WTC11 (cell line): ENCODE results near the gene PPP1R12A.

Source experiments
- CREB1 ChIP-seq: sonication (generic); formaldehyde crosslinking; IDR thresholded peaks from 2 replicates; pipeline ENCODE4 v1.8.0; 2023; ENCODE audit warnings: mild to moderate bottlenecking, missing genetic modification reagents
- CREM ChIP-seq: sonication (generic); formaldehyde crosslinking; IDR thresholded peaks from 2 replicates; pipeline ENCODE4 v1.8.1; 2022; ENCODE audit warnings: mild to moderate bottlenecking, missing genetic modification reagents, moderate library complexity
- ELF4 ChIP-seq: sonication (generic); formaldehyde crosslinking; IDR thresholded peaks from 2 replicates; pipeline ENCODE4 v1.8.1; 2022; ENCODE audit warnings: low read depth, mild to moderate bottlenecking, moderate library complexity, missing genetic modification reagents
- GABPB1 ChIP-seq: sonication (generic); formaldehyde crosslinking; IDR thresholded peaks from 2 replicates; pipeline ENCODE4 v1.8.1; 2023; ENCODE audit warnings: mild to moderate bottlenecking, missing genetic modification reagents
- HMGA2 ChIP-seq: fragments of 250-450 bp; sonication (Bioruptor Pico); IDR thresholded peaks from 2 replicates; pipeline ENCODE4 v1.4.0; 2021; ENCODE audit warnings: mild to moderate bottlenecking, moderate library complexity
- JAZF1 ChIP-seq: fragments of 250-450 bp; sonication (Bioruptor Pico); IDR thresholded peaks from 2 replicates; pipeline ENCODE4 v1.9.0; 2021; ENCODE audit warnings: moderate library complexity, mild to moderate bottlenecking, inconsistent platforms
- TCF7 ChIP-seq: sonication (generic); formaldehyde crosslinking; IDR thresholded peaks from 2 replicates; pipeline ENCODE4 v1.8.0; 2022; ENCODE audit warnings: mild to moderate bottlenecking, low read depth, missing genetic modification reagents, moderate library complexity
- TP53 ChIP-seq: sonication (generic); formaldehyde crosslinking; IDR thresholded peaks from 2 replicates; pipeline ENCODE4 v1.8.1; 2023; ENCODE audit warnings: mild to moderate bottlenecking, missing genetic modification reagents
- ZNF281 ChIP-seq: sonication (generic); formaldehyde crosslinking; IDR thresholded peaks from 2 replicates; pipeline ENCODE4 v1.8.0; 2023; ENCODE audit warnings: mild to moderate bottlenecking, missing genetic modification reagents
- TF ChIP-seq, protein P1 (sequence below): fragments of 200-600 bp; IDR thresholded peaks from 2 replicates; pipeline ENCODE4 v1.8.0; 2022; ENCODE audit warnings: antibody characterized with exemption
- TF ChIP-seq, protein P2 (sequence below): sonication (generic); formaldehyde crosslinking; IDR thresholded peaks from 2 replicates; pipeline ENCODE4 v1.8.1; 2023; ENCODE audit warnings: mild to moderate bottlenecking, missing genetic modification reagents, moderate library complexity
- TF ChIP-seq, protein P3 (sequence below): sonication (generic); formaldehyde crosslinking; IDR thresholded peaks from 2 replicates; pipeline ENCODE4 v1.8.1; 2022; ENCODE audit warnings: low read depth, missing genetic modification reagents, borderline replicate concordance
- TF ChIP-seq, protein P4 (sequence below): sonication (generic); formaldehyde crosslinking; conservative IDR thresholded peaks from 2 replicates; pipeline ENCODE4 v1.8.1; 2022; ENCODE audit warnings: mild to moderate bottlenecking, missing genetic modification reagents
- TF ChIP-seq, protein P5 (sequence below): fragments of 250-450 bp; sonication (Bioruptor Pico); IDR thresholded peaks from 2 replicates; pipeline ENCODE4 v2.1.2; 2022; ENCODE audit warnings: mild to moderate bottlenecking, moderate library complexity

GRCh38 chr12:79874665-79875064, 60.2 kb downstream of the PPP1R12A start:
- TF ChIP-seq TP53, result no peak
- no peak for TF ChIP-seq GABPB1 (CRISPR knock-in tag)
- TF ChIP-seq, protein P1, sequence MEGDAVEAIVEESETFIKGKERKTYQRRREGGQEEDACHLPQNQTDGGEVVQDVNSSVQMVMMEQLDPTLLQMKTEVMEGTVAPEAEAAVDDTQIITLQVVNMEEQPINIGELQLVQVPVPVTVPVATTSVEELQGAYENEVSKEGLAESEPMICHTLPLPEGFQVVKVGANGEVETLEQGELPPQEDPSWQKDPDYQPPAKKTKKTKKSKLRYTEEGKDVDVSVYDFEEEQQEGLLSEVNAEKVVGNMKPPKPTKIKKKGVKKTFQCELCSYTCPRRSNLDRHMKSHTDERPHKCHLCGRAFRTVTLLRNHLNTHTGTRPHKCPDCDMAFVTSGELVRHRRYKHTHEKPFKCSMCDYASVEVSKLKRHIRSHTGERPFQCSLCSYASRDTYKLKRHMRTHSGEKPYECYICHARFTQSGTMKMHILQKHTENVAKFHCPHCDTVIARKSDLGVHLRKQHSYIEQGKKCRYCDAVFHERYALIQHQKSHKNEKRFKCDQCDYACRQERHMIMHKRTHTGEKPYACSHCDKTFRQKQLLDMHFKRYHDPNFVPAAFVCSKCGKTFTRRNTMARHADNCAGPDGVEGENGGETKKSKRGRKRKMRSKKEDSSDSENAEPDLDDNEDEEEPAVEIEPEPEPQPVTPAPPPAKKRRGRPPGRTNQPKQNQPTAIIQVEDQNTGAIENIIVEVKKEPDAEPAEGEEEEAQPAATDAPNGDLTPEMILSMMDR, result no peak
- TF ChIP-seq CREB1, result no peak
- TF ChIP-seq ELF4 (CRISPR knock-in tag), result no peak
- no peak for TF ChIP-seq JAZF1 (CRISPR knock-in tag)
- no peak for TF ChIP-seq ZNF281 (CRISPR knock-in tag)
- no peak for TF ChIP-seq HMGA2 (CRISPR knock-in tag)
- TF ChIP-seq CREM, result no peak
- TF ChIP-seq, protein P2, sequence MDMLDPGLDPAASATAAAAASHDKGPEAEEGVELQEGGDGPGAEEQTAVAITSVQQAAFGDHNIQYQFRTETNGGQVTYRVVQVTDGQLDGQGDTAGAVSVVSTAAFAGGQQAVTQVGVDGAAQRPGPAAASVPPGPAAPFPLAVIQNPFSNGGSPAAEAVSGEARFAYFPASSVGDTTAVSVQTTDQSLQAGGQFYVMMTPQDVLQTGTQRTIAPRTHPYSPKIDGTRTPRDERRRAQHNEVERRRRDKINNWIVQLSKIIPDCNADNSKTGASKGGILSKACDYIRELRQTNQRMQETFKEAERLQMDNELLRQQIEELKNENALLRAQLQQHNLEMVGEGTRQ (CRISPR knock-in tag), result no peak
- TF ChIP-seq, protein P3, sequence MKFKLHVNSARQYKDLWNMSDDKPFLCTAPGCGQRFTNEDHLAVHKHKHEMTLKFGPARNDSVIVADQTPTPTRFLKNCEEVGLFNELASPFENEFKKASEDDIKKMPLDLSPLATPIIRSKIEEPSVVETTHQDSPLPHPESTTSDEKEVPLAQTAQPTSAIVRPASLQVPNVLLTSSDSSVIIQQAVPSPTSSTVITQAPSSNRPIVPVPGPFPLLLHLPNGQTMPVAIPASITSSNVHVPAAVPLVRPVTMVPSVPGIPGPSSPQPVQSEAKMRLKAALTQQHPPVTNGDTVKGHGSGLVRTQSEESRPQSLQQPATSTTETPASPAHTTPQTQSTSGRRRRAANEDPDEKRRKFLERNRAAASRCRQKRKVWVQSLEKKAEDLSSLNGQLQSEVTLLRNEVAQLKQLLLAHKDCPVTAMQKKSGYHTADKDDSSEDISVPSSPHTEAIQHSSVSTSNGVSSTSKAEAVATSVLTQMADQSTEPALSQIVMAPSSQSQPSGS (CRISPR knock-in tag), result no peak
- TF ChIP-seq, protein P4, sequence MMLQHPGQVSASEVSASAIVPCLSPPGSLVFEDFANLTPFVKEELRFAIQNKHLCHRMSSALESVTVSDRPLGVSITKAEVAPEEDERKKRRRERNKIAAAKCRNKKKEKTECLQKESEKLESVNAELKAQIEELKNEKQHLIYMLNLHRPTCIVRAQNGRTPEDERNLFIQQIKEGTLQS (CRISPR knock-in tag), result no peak
- no peak for TF ChIP-seq TCF7 (CRISPR knock-in tag)
- TF ChIP-seq, protein P5, sequence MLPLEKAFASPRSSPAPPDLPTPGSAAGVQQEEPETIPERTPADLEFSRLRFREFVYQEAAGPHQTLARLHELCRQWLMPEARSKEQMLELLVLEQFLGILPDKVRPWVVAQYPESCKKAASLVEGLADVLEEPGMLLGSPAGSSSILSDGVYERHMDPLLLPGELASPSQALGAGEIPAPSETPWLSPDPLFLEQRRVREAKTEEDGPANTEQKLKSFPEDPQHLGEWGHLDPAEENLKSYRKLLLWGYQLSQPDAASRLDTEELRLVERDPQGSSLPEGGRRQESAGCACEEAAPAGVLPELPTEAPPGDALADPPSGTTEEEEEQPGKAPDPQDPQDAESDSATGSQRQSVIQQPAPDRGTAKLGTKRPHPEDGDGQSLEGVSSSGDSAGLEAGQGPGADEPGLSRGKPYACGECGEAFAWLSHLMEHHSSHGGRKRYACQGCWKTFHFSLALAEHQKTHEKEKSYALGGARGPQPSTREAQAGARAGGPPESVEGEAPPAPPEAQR, result no peak
